Neural progenitor cell (in vitro differentiated cells): ENCODE data around the gene SUOX. TPM values are rescaled to one million over a fixed set of nuclear protein-coding genes. Genes with fewer than 3 reads are reported as not detected.
"Not testable (repeated sequence)": the region's sequence is repeated elsewhere in the genome, so short reads cannot be mapped to it uniquely, and the experiment has no call there.

Source experiments
- DNase-seq: peaks from one replicate; pipeline ENCODE4 v3.0.0-alpha.2; 2016; ENCODE audit warnings: low spot score
- H2AFZ ChIP-seq: fragments of 200-600 bp; sonication (generic); replicated peaks from 2 replicates; pipeline ENCODE4 v1.6.1; 2016; ENCODE audit warnings: antibody characterized with exemption
- H3F3A ChIP-seq: fragments of 200-600 bp; sonication (generic); 2 replicates; pipeline ENCODE4 v1.6.1; 2016; ENCODE audit warnings: antibody characterized with exemption, low read depth
- H3K27ac ChIP-seq: fragments of 200-600 bp; sonication (generic); 2 replicates; pipeline ENCODE4 v1.5.1; 2016; ENCODE audit warnings: mild to moderate bottlenecking
- H3K27me3 ChIP-seq: fragments of 200-600 bp; sonication (generic); 2 replicates; pipeline ENCODE4 v1.6.1; 2016; ENCODE audit warnings: mild to moderate bottlenecking, moderate library complexity
- H3K36me3 ChIP-seq: fragments of 200-600 bp; sonication (generic); 2 replicates; pipeline ENCODE4 v1.5.1; 2016
- H3K4me1 ChIP-seq: fragments of 200-600 bp; sonication (generic); 2 replicates; pipeline ENCODE4 v1.6.1; 2016; ENCODE audit warnings: mixed run types
- H3K4me2 ChIP-seq: fragments of 200-600 bp; sonication (generic); 2 replicates; pipeline ENCODE4 v1.6.1; 2016
- H3K4me3 ChIP-seq: fragments of 200-600 bp; sonication (generic); 2 replicates; pipeline ENCODE4 v1.5.1; 2016
- H3K79me2 ChIP-seq: fragments of 200-600 bp; sonication (generic); 2 replicates; pipeline ENCODE4 v1.6.1; 2016; ENCODE audit warnings: low read depth
- H3K9ac ChIP-seq: fragments of 200-600 bp; sonication (generic); 2 replicates; pipeline ENCODE4 v1.6.1; 2016
- H3K9me3 ChIP-seq: fragments of 200-600 bp; sonication (generic); 2 replicates; pipeline ENCODE4 v1.5.1; 2016; ENCODE audit warnings: low read depth
- H4K20me1 ChIP-seq: fragments of 200-600 bp; sonication (generic); 2 replicates; pipeline ENCODE4 v1.6.1; 2016; ENCODE audit warnings: low read depth
- H3K27ac Mint-ChIP-seq: 3 replicates; pipeline ENCODE4 v1.8.0; 2021; ENCODE audit warnings: mixed read lengths
- H3K27me3 Mint-ChIP-seq: 2 replicates; pipeline ENCODE4 v1.8.0; 2022; ENCODE audit warnings: low read depth, mild to moderate bottlenecking, inconsistent platforms, moderate library complexity, mixed read lengths; ENCODE audit not compliant: insufficient read depth
- H3K36me3 Mint-ChIP-seq: 3 replicates; pipeline ENCODE4 v1.8.0; 2021; ENCODE audit warnings: mixed read lengths
- H3K4me1 Mint-ChIP-seq: 3 replicates; pipeline ENCODE4 v1.8.0; 2021; ENCODE audit warnings: mixed read lengths
- H3K4me3 Mint-ChIP-seq: 3 replicates; pipeline ENCODE4 v1.8.0; 2021; ENCODE audit warnings: mild to moderate bottlenecking, moderate library complexity, mixed read lengths
- H3K9me3 Mint-ChIP-seq: 3 replicates; pipeline ENCODE4 v1.8.0; 2020; ENCODE audit warnings: mixed read lengths
- CTCF ChIP-seq: fragments of 200-600 bp; sonication (generic); IDR thresholded peaks from 2 replicates; pipeline ENCODE4 v1.5.1; 2017; ENCODE audit warnings: antibody characterized with exemption, mild to moderate bottlenecking
- EZH2 ChIP-seq: fragments of 200-600 bp; sonication (generic); IDR thresholded peaks from 2 replicates; pipeline ENCODE4 v1.6.1; 2017; ENCODE audit warnings: antibody characterized with exemption, mild to moderate bottlenecking, moderate library complexity
- EZH2phosphoT487 ChIP-seq: fragments of 200-600 bp; sonication (generic); IDR thresholded peaks from 2 replicates; pipeline ENCODE4 v1.6.1; 2017; ENCODE audit warnings: antibody characterized with exemption
- total RNA-seq: library from RNA; depleted of rRNA; stranded (reverse); fragments of >200 nt; gene quantifications from 2 replicates; pipeline ENCODE4 v1.2.3, GENCODE V29; 2015; ENCODE audit warnings: low replicate concordance

The SUOX gene
- total RNA-seq, 1 donor from 2014 or later = 17.5 TPM

- H3K9me3 ChIP-seq = no peaks in the 10 kb centered on the region
- no peaks in the 10 kb centered on the region for H3F3A ChIP-seq
- no peaks in the 10 kb centered on the region for H3K4me1 ChIP-seq
- TF ChIP-seq CTCF = no peak
- no peak for TF ChIP-seq EZH2
- TF ChIP-seq EZH2phosphoT487 = no peak
- H3K27me3 ChIP-seq = no peaks in the 10 kb centered on the region
- Mint-ChIP-seq H3K4me1 (no peaks in the 10 kb centered on the region), H3K36me3 (peaks cover 35% of the 10 kb centered on the region), H3K27ac (no peak overlapping the region), H3K4me3 (no peak overlapping the region), H3K9me3 (no peaks in the 10 kb centered on the region), H3K27me3 (no peaks in the 10 kb centered on the region)
- H4K20me1 ChIP-seq = peaks cover 25% of the 10 kb centered on the region
- no peaks in the 10 kb centered on the region for H3K36me3 ChIP-seq
- DNase-seq = no peak
- H3K79me2 ChIP-seq = peaks cover 35% of the 10 kb centered on the region
- H3K4me2 ChIP-seq = no peak overlapping the region
- no peak overlapping the region for H3K9ac ChIP-seq
- no peak overlapping the region for H2AFZ ChIP-seq
- no peak overlapping the region for H3K4me3 ChIP-seq
- no peak overlapping the region for H3K27ac ChIP-seq
Observed at GRCh38 chr12:55983232-55983842, 13.7 kb upstream of the SUOX start.

- no peaks in the 10 kb centered on the region for H3K36me3 ChIP-seq
- H3K79me2 ChIP-seq = peaks cover 21% of the 10 kb centered on the region
- H3K27ac ChIP-seq = no peak overlapping the region
- H3K27me3 ChIP-seq = no peaks in the 10 kb centered on the region
- H3K27me3 Mint-ChIP-seq = no peaks in the 10 kb centered on the region
- no peaks in the 10 kb centered on the region for H3K4me1 Mint-ChIP-seq
- H3K4me3 ChIP-seq = no peak overlapping the region
- TF ChIP-seq EZH2 (no peak), CTCF (no peak), EZH2phosphoT487 (no peak)
- H3F3A ChIP-seq = peaks cover 2% of the 10 kb centered on the region
- H3K27ac Mint-ChIP-seq = no peak overlapping the region
- H3K4me2 ChIP-seq = no peak overlapping the region
- no peaks in the 10 kb centered on the region for H3K4me1 ChIP-seq
- H3K9me3 ChIP-seq = no peaks in the 10 kb centered on the region
- peaks cover 15% of the 10 kb centered on the region for H4K20me1 ChIP-seq
- DNase-seq = no peak
- peaks cover 38% of the 10 kb centered on the region for H3K36me3 Mint-ChIP-seq
- H2AFZ ChIP-seq = no peak overlapping the region
- no peak overlapping the region for H3K9ac ChIP-seq
- H3K9me3 Mint-ChIP-seq = no peaks in the 10 kb centered on the region
- no peak overlapping the region for H3K4me3 Mint-ChIP-seq
Observed at GRCh38 chr12:55984861-55985260, 12.2 kb upstream of the SUOX start.

GRCh38 chr12:55985341-55985740 lies 11.7 kb upstream of the SUOX start:
- Histone ChIP-seq H3K4me2 (no peak overlapping the region), H3F3A (peaks cover 3% of the 10 kb centered on the region), H3K36me3 (no peaks in the 10 kb centered on the region), H3K9me3 (no peaks in the 10 kb centered on the region), H2AFZ (no peak overlapping the region), H4K20me1 (peaks cover 15% of the 10 kb centered on the region), H3K9ac (no peak overlapping the region), H3K4me3 (no peak overlapping the region), H3K79me2 (peaks cover 21% of the 10 kb centered on the region), H3K27me3 (no peaks in the 10 kb centered on the region), H3K27ac (no peak overlapping the region), H3K4me1 (no peaks in the 10 kb centered on the region)
- Mint-ChIP-seq H3K36me3 (peaks cover 39% of the 10 kb centered on the region), H3K4me3 (no peak overlapping the region), H3K27me3 (no peaks in the 10 kb centered on the region), H3K4me1 (no peaks in the 10 kb centered on the region), H3K27ac (no peak overlapping the region), H3K9me3 (no peaks in the 10 kb centered on the region)
- TF ChIP-seq EZH2phosphoT487 = no peak
- DNase-seq = no peak

GRCh38 chr12:55985976-55986375 lies 11.1 kb upstream of the SUOX start:
- not testable (repeated sequence) for H3K9me3 ChIP-seq, H3F3A ChIP-seq, H3K4me3 Mint-ChIP-seq, H3K9ac ChIP-seq, H3K27me3 ChIP-seq, H3K27me3 Mint-ChIP-seq, H3K4me2 ChIP-seq, DNase-seq, H2AFZ ChIP-seq, H3K36me3 ChIP-seq, H3K4me1 Mint-ChIP-seq, H3K4me3 ChIP-seq, H3K27ac Mint-ChIP-seq, H3K27ac ChIP-seq, H3K9me3 Mint-ChIP-seq, H3K4me1 ChIP-seq
- H3K36me3 Mint-ChIP-seq = peaks cover 41% of the 10 kb centered on the region
- peaks cover 21% of the 10 kb centered on the region for H3K79me2 ChIP-seq
- H4K20me1 ChIP-seq = peaks cover 15% of the 10 kb centered on the region
